HG02981 (cell line): ENCODE data around the gene FBXL5.

Experiments
- ATAC-seq: cut with Tn5 transposase; IDR thresholded peaks from one replicate; pipeline ENCODE4 v1.9.1; 2021; ENCODE audit warnings: mild to moderate bottlenecking, moderate library complexity; ENCODE audit not compliant: unreplicated experiment

The FBXL5 gene

GRCh38 chr4:15563871-15564270, 91.3 kb downstream of the FBXL5 start:
- ATAC-seq: no peak

- no peak for ATAC-seq
Measured at GRCh38 chr4:15562623-15563022, 92.5 kb downstream of the FBXL5 start.

GRCh38 chr4:15562114-15562513, 93.0 kb downstream of the FBXL5 start:
- ATAC-seq: no peak

- no peak for ATAC-seq
Measured at GRCh38 chr4:15558561-15558960, 96.6 kb downstream of the FBXL5 start.

- ATAC-seq: no peak
Measured at GRCh38 chr4:15557786-15558550, 97.2 kb downstream of the FBXL5 start.

- ATAC-seq: no peak
Measured at GRCh38 chr4:15556511-15557092, 98.6 kb downstream of the FBXL5 start.
